22Rv1 (cell line): ENCODE measurements around the gene ATP11A.

Experiments used
- H3K27ac ChIP-seq: fragments of 450-650 bp; 2 replicates; pipeline ENCODE4 v1.5.1; 2017
- CTCF ChIP-seq: fragments of 450-650 bp; IDR thresholded peaks from 2 replicates; pipeline ENCODE4 v1.5.1; 2017; ENCODE audit warnings: mild to moderate bottlenecking
- ZFX ChIP-seq: fragments of 450-650 bp; IDR thresholded peaks from 2 replicates; pipeline ENCODE4 v1.6.1; 2017; ENCODE audit warnings: antibody characterized with exemption, borderline replicate concordance

ATP11A gene

DNA sequence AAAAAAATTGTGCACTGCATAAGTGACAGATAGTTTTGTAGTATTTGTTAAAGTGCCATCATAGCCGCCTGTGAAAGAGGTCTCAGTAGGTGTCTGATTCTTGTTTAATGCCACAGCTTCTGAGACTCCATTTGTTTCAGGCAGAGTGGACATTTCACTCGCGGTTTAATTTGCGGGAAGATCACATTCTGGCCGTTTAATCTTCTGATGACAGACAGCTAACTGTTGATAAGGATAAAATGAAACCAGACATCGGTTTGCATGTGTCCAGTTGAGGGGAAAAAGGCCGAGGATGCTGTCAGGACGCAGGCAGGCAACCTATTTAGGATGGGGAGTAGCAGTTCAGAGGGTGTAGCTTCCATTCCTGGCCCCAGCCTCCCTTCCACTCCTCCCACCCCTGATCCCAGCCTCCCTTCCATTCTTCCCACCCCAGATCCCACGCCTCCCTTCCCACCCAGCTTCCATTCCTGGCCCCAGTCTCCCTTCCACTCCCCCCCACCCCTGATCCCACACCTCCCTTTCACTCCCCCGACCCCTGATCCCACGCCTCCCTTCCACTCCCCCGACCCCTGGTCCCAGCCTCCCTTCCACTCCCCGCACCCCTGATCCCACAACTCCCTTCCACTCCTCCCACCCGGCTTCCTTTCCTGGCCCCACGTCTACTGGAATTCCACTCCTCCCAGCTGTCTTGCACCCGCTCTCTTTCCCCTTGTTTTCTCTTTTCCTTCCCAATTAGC lies 23.8 kb downstream of the ATP11A start:
- no peak overlapping the region for H3K27ac ChIP-seq
- TF ChIP-seq CTCF (no peak), ZFX (no peak)

- no peak overlapping the region for H3K27ac ChIP-seq
- TF ChIP-seq CTCF = no peak
- no peak for TF ChIP-seq ZFX
These were observed 24.7 kb downstream of the ATP11A start for GRCh38 chr13:112714376-112715174.

DNA sequence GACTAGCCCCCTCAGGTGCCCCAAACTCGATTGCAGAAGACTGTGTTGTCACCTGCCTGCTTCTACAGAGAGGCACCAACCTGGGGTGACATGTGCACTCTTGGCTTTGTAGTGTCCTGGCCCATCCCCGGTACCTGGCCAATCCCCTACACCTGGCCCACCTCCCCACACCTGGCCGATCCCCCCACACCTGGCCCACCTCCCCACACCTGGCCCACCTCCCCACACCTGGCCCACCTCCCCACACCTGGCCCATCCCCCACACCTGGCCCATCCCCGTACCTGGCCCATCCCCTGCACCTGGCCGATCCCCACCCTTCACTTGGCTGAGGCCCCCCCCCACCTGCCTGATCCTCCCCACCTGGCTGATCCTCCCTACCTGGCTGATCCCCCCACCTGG lies 25.4 kb downstream of the ATP11A start:
- TF ChIP-seq CTCF (no peak), ZFX (no peak)
- no peak overlapping the region for H3K27ac ChIP-seq

- TF ChIP-seq ZFX (no peak), CTCF (no peak)
- no peak overlapping the region for H3K27ac ChIP-seq
These were observed 26.1 kb downstream of the ATP11A start for GRCh38 chr13:112715715-112716460.

DNA sequence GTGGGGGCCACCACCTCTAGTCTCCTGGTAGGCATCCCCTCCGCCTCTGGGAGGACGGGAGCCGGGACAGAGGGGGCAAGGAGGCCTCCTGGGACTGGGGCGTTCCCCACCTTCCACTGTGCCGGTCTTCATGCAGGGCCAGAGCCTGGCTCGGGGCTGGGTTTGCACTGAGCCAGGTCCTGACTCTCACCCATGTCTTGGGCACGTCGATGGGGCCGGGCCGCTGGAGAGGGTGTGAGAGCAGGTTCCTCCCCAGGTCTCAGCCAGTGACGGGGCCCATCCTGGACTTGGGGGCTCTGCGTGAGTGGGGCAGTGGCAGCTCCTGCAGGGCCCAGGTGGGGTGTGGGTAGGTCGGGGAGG lies 26.6 kb downstream of the ATP11A start:
- no peak for TF ChIP-seq CTCF
- no peak for TF ChIP-seq ZFX

DNA sequence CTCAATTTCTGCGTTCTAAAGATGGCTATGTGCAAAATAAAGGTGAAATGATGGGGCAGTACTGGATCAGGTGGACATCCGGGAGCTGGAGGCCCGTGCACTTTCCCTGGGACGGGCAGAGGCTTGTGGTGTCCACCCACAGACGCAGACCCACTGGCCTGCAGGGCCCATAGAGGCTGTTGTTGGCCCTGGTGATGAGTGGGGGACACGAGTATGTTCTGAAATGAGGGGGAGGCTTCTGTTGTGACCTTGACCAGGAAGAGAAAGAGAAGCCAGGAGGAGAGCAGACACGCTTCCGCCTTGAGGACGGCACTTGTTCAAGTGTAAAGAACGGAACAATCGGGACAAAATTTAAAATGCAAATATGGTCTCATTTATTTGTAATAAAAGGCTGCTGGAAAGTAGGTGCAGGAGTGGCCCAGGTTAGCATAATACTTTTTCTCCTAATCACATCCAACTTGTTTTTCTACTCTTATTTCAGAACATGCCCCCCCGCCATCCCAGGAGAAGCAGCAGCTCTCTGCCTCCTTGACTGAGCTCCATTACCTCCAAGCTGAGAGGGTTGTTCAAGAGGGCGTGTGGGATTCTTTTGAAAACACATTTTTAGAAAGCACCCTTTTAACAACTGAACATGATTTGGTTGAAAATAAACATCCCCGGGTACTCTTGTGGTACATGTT lies 27.1 kb downstream of the ATP11A start:
- no peak for TF ChIP-seq ZFX
- TF ChIP-seq CTCF = no peak
- H3K27ac ChIP-seq = no peak overlapping the region

More for the DNA sequence above, 26.6 kb downstream of the ATP11A start:
- no peak overlapping the region for H3K27ac ChIP-seq
